MM.1S (cell line): ENCODE results near the gene TTLL11.

Source experiments
- EZH2 ChIP-seq: fragments of 300-600 bp; sonication (generic); optimal IDR thresholded peaks from 2 replicates; pipeline ENCODE3; 2017; ENCODE audit warnings: low read depth, mild to moderate bottlenecking, antibody characterized with exemption, low read length, mixed read lengths
- TF ChIP-seq, protein P1 (sequence below): fragments of 300-600 bp; sonication (generic); IDR thresholded peaks from 2 replicates; pipeline ENCODE4 v1.5.1; 2016; ENCODE audit warnings: antibody characterized with exemption, low read length, mixed read lengths

DNA sequence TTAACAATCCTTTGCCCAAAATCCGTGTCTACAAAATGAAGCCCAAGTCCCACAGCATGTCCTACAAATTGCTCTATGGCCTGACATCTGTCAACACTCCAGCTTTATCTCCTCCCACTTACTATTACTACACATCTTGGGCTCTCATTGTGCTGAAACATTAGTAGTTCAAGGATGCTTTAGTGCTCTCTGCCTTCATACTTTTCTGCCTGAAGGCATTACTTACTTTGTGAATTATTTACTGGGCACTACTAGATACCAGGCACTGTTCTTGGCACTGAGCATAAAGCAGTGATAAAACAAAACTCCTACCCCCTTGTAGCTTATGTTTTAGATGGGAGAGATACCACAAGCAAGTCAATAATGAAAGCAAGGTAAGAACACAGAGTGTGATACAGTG lies 113.4 kb downstream of the TTLL11 start:
- TF ChIP-seq, protein P1, sequence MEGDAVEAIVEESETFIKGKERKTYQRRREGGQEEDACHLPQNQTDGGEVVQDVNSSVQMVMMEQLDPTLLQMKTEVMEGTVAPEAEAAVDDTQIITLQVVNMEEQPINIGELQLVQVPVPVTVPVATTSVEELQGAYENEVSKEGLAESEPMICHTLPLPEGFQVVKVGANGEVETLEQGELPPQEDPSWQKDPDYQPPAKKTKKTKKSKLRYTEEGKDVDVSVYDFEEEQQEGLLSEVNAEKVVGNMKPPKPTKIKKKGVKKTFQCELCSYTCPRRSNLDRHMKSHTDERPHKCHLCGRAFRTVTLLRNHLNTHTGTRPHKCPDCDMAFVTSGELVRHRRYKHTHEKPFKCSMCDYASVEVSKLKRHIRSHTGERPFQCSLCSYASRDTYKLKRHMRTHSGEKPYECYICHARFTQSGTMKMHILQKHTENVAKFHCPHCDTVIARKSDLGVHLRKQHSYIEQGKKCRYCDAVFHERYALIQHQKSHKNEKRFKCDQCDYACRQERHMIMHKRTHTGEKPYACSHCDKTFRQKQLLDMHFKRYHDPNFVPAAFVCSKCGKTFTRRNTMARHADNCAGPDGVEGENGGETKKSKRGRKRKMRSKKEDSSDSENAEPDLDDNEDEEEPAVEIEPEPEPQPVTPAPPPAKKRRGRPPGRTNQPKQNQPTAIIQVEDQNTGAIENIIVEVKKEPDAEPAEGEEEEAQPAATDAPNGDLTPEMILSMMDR: no peak
- TF ChIP-seq EZH2: no peak
